OCI-LY1 (cell line): ENCODE results near the gene TMEM181.
"Not testable (repeated sequence)": the region's sequence is repeated elsewhere in the genome, so short reads cannot be mapped to it uniquely, and the experiment has no call there.

ENCODE experiments used
- H2AFZ ChIP-seq: fragments of 200-600 bp; sonication (generic), shearing (Covaris generic); 2 replicates; pipeline ENCODE4 v1.6.0; 2014; ENCODE audit warnings: antibody characterized with exemption, mild to moderate bottlenecking, low read length
- H3F3A ChIP-seq: fragments of 200-600 bp; sonication (generic), shearing (Covaris generic); 2 replicates; pipeline ENCODE4 v1.6.0; 2014; ENCODE audit warnings: mild to moderate bottlenecking, antibody characterized with exemption, low read length, moderate library complexity; ENCODE audit not compliant: insufficient read depth
- H3K27ac ChIP-seq: fragments of 200-600 bp; sonication (generic); 2 replicates; pipeline ENCODE4 v1.5.1; 2014; ENCODE audit warnings: low read length, mixed run types, mild to moderate bottlenecking, low read depth; ENCODE audit not compliant: poor library complexity, severe bottlenecking
- H3K27me3 ChIP-seq: fragments of 200-600 bp; sonication (generic); 2 replicates; pipeline ENCODE4 v1.6.0; 2014; ENCODE audit warnings: antibody characterized with exemption, mild to moderate bottlenecking, low read length, moderate library complexity; ENCODE audit not compliant: insufficient read depth
- H3K36me3 ChIP-seq: fragments of 200-600 bp; sonication (generic); 2 replicates; pipeline ENCODE4 v1.6.1; 2014; ENCODE audit warnings: mild to moderate bottlenecking, antibody characterized with exemption, low read length, moderate library complexity, mixed read lengths; ENCODE audit not compliant: insufficient read depth
- H3K4me1 ChIP-seq: fragments of 200-600 bp; sonication (generic); 2 replicates; pipeline ENCODE4 v1.5.1; 2014; ENCODE audit warnings: mild to moderate bottlenecking, low read length, moderate library complexity; ENCODE audit not compliant: insufficient read depth, severe bottlenecking
- H3K4me2 ChIP-seq: fragments of 200-600 bp; sonication (generic), shearing (Covaris generic); 2 replicates; pipeline ENCODE4 v1.6.1; 2014; ENCODE audit warnings: low read length
- H3K4me3 ChIP-seq: fragments of 200-600 bp; sonication (generic); 2 replicates; pipeline ENCODE4 v1.5.1; 2014; ENCODE audit warnings: low read length, low read depth, mild to moderate bottlenecking, mixed read lengths; ENCODE audit not compliant: poor library complexity, severe bottlenecking
- H3K79me2 ChIP-seq: fragments of 200-600 bp; shearing (Covaris generic); 2 replicates; pipeline ENCODE4 v1.6.1; 2016; ENCODE audit warnings: mixed run types, low read length, mixed read lengths; ENCODE audit not compliant: insufficient read depth
- H3K9ac ChIP-seq: fragments of 200-600 bp; sonication (generic), shearing (Covaris generic); 2 replicates; pipeline ENCODE4 v1.6.1; 2014; ENCODE audit warnings: mild to moderate bottlenecking, low read length, mixed read lengths
- H3K9me2 ChIP-seq: fragments of 200-600 bp; sonication (generic), shearing (Covaris generic); 2 replicates; pipeline ENCODE4 v1.6.1; 2014; ENCODE audit warnings: low read depth, mild to moderate bottlenecking, low read length, mixed read lengths
- H3K9me3 ChIP-seq: fragments of 200-600 bp; shearing (Covaris generic); 2 replicates; pipeline ENCODE4 v1.6.1; 2014; ENCODE audit warnings: low read length, mixed read lengths
- H4K20me1 ChIP-seq: fragments of 200-600 bp; sonication (generic), shearing (Covaris generic); 2 replicates; pipeline ENCODE4 v1.6.0; 2016; ENCODE audit warnings: mild to moderate bottlenecking, low read length; ENCODE audit not compliant: insufficient read depth
- EZH2 ChIP-seq: fragments of 200-600 bp; sonication (generic), shearing (Covaris generic); IDR thresholded peaks from 2 replicates; pipeline ENCODE4 v1.8.0; 2017; ENCODE audit warnings: borderline replicate concordance, mixed run types, mild to moderate bottlenecking, antibody characterized with exemption, low read length, moderate library complexity, mixed read lengths
- TF ChIP-seq, protein P1 (sequence below): fragments of 200-600 bp; sonication (generic), shearing (Covaris generic); IDR thresholded peaks from 2 replicates; pipeline ENCODE4 v1.5.1; 2017; ENCODE audit warnings: mild to moderate bottlenecking, antibody characterized with exemption, low read length, moderate library complexity, mixed read lengths

Gene TMEM181

DNA sequence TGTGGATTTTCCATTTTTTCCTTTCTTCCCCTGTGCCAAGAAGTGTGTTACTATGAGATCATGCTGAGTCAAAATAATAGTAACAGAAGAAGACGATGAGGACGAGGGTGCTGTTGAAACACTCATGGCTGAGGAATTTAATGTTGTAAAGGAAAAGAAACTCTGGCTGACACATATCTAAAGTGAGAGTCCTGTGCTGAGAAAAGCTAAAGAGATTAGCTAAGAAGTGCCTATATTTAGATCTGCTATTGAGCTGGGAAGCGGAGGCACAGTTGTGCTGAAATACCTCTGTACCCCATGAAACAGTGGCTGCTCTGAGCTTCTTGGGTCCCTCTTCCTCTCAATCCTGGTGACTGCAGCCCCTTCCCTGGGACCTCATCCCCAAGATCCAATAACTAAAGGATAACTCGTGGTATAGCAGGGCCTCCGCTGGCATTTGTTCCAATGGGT is 88.8 kb downstream of the TMEM181 start:
- Histone ChIP-seq H3K4me2 (no peak overlapping the region), H3K9me3 (no peaks in the 10 kb centered on the region), H3K4me1 (peaks cover 24% of the 10 kb centered on the region), H3K27me3 (no peaks in the 10 kb centered on the region), H3K79me2 (no peaks in the 10 kb centered on the region), H3K4me3 (no peak overlapping the region), H3K36me3 (no peaks in the 10 kb centered on the region), H3F3A (no peaks in the 10 kb centered on the region), H2AFZ (no peak overlapping the region), H3K9ac (no peak overlapping the region), H4K20me1 (no peaks in the 10 kb centered on the region), H3K27ac (no peak overlapping the region), H3K9me2 (no peaks in the 10 kb centered on the region)
- TF ChIP-seq, protein P1, sequence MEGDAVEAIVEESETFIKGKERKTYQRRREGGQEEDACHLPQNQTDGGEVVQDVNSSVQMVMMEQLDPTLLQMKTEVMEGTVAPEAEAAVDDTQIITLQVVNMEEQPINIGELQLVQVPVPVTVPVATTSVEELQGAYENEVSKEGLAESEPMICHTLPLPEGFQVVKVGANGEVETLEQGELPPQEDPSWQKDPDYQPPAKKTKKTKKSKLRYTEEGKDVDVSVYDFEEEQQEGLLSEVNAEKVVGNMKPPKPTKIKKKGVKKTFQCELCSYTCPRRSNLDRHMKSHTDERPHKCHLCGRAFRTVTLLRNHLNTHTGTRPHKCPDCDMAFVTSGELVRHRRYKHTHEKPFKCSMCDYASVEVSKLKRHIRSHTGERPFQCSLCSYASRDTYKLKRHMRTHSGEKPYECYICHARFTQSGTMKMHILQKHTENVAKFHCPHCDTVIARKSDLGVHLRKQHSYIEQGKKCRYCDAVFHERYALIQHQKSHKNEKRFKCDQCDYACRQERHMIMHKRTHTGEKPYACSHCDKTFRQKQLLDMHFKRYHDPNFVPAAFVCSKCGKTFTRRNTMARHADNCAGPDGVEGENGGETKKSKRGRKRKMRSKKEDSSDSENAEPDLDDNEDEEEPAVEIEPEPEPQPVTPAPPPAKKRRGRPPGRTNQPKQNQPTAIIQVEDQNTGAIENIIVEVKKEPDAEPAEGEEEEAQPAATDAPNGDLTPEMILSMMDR = no peak
- TF ChIP-seq EZH2 = no peak

GRCh38 chr6:158649289-158650143 is 89.6 kb downstream of the TMEM181 start, which contains the start of gene SYTL3:
TSS of gene SYTL3 (plus strand) at chr6:158650054. CDS start at chr6:158663269, 13,215 bp downstream.
- Histone ChIP-seq H3K27me3 (no peaks in the 10 kb centered on the region), H3K9me2 (no peaks in the 10 kb centered on the region), H3K36me3 (no peaks in the 10 kb centered on the region), H3K9me3 (no peaks in the 10 kb centered on the region), H3K9ac (no peak within 1 kb of the TSS; the same call in 1 of the 2 replicates), H3K4me3 (no peak within 1 kb of the TSS), H3F3A (no peaks in the 10 kb centered on the region), H3K79me2 (no peaks in the 10 kb centered on the region), H3K4me1 (peaks cover 27% of the 10 kb centered on the region), H3K27ac (no peak within 1 kb of the TSS), H4K20me1 (no peaks in the 10 kb centered on the region), H3K4me2 (peak within 1 kb of the TSS; percentile 41; the same call in 1 of the 2 replicates), H2AFZ (0 out of 2 replicates have a peak within 1 kb of the TSS, but pooled peaks have one; percentile 15)
- TF ChIP-seq, protein P1 = no peak
- TF ChIP-seq EZH2 = no peak

DNA sequence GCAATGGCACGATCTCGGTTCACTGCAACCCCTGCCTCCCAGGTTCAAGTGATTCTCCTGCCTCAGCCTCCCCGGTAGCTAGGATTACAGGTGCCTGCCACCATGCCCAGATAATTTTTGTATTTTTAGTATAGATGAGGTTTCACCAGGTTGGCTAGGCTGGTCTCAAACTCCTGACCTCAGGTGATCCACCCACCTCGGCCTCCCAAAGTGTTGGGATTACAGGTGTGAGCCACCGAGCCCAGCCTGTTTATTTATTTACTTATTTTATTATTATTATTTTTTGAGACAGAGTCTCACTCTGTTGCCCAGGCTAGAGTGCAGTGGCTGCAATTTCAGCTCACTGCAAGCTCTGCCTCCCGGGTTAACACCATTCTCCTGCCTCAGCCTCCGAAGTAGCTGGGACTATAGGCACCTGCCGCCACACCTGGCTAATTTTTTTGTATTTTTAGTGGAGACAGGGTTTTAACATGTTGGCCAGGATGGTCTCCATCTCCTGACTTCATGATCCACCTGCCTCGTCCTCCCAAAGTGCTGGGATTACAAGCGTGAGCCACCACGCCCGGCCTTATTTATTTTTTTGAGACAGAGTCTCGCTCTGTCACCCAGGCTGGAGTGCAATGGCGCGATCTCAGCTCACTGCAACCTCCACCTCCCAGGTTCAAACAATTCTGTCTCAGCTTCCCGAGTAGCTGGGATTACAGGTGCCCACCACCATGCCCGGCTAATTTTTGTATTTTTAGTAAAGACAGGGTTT is 92.3 kb downstream of the TMEM181 start:
- H3K4me3 ChIP-seq, H3K79me2 ChIP-seq, H4K20me1 ChIP-seq, H3K27me3 ChIP-seq, H2AFZ ChIP-seq, H3K4me2 ChIP-seq, H3K36me3 ChIP-seq, H3F3A ChIP-seq, H3K27ac ChIP-seq, H3K9ac ChIP-seq, H3K9me3 ChIP-seq, H3K9me2 ChIP-seq: not testable (repeated sequence)
- peaks cover 18% of the 10 kb centered on the region for H3K4me1 ChIP-seq
